ENCODE measurements around the gene KCNMA1.
"Not testable (repeated sequence)": the region's sequence is repeated elsewhere in the genome, so short reads cannot be mapped to it uniquely, and the experiment has no call there.

Gene KCNMA1

GRCh38 chr10:77533887-77534278 lies 103.7 kb downstream of the KCNMA1 start:
- no peak for DNase-seq (ENCODE audit: low read depth, low spot score)

- no peak for DNase-seq (ENCODE audit: low read depth, low spot score)
Measured at GRCh38 chr10:77533146-77533886, 104.3 kb downstream of the KCNMA1 start.

GRCh38 chr10:77532068-77532467 lies 105.5 kb downstream of the KCNMA1 start:
- no peak for DNase-seq (ENCODE audit: low read depth, low spot score)

- no peak for DNase-seq (ENCODE audit: low read depth, low spot score)
Measured at GRCh38 chr10:77531441-77532001, 106.1 kb downstream of the KCNMA1 start.

- no peak for DNase-seq (ENCODE audit: low read depth, low spot score)
Measured at GRCh38 chr10:77530011-77530410, 107.6 kb downstream of the KCNMA1 start.

GRCh38 chr10:77529050-77529576 lies 108.5 kb downstream of the KCNMA1 start:
- DNase-seq (ENCODE audit: low read depth, low spot score) = no peak

- no peak for DNase-seq (ENCODE audit: low read depth, low spot score)
Measured at GRCh38 chr10:77527839-77528238, 109.8 kb downstream of the KCNMA1 start.

GRCh38 chr10:77526868-77527617 lies 110.6 kb downstream of the KCNMA1 start:
- no peak for DNase-seq (ENCODE audit: low read depth, low spot score)

- DNase-seq (ENCODE audit: low read depth, low spot score) = no peak
Measured at GRCh38 chr10:77524281-77524711, 113.3 kb downstream of the KCNMA1 start.

- no peak for DNase-seq (ENCODE audit: low read depth, low spot score)
Measured at GRCh38 chr10:77522268-77522809, 115.3 kb downstream of the KCNMA1 start.

GRCh38 chr10:77520995-77521394 lies 116.6 kb downstream of the KCNMA1 start:
- DNase-seq (ENCODE audit: low read depth, low spot score) = no peak

- DNase-seq (ENCODE audit: low read depth, low spot score) = no peak
Measured at GRCh38 chr10:77520290-77520689, 117.3 kb downstream of the KCNMA1 start.

GRCh38 chr10:77519791-77520190 lies 117.8 kb downstream of the KCNMA1 start:
- DNase-seq (ENCODE audit: low read depth, low spot score) = not testable (repeated sequence)

GRCh38 chr10:77518910-77519274 lies 118.7 kb downstream of the KCNMA1 start:
- no peak for DNase-seq (ENCODE audit: low read depth, low spot score)

- no peak for DNase-seq (ENCODE audit: low read depth, low spot score)
Measured at GRCh38 chr10:77518241-77518909, 119.2 kb downstream of the KCNMA1 start.

GRCh38 chr10:77516575-77516974 lies 121.0 kb downstream of the KCNMA1 start:
- DNase-seq (ENCODE audit: low read depth, low spot score) = no peak

- DNase-seq (ENCODE audit: low read depth, low spot score) = no peak
Measured at GRCh38 chr10:77514870-77515269, 122.7 kb downstream of the KCNMA1 start.

- no peak for DNase-seq (ENCODE audit: low read depth, low spot score)
Measured at GRCh38 chr10:77513781-77514331, 123.8 kb downstream of the KCNMA1 start.

GRCh38 chr10:77513220-77513619 lies 124.4 kb downstream of the KCNMA1 start:
- no peak for DNase-seq (ENCODE audit: low read depth, low spot score)

GRCh38 chr10:77512219-77512578 lies 125.4 kb downstream of the KCNMA1 start:
- no peak for DNase-seq (ENCODE audit: low read depth, low spot score)

GRCh38 chr10:77511498-77512218 lies 126.0 kb downstream of the KCNMA1 start:
- no peak for DNase-seq (ENCODE audit: low read depth, low spot score)
